DMS114 treated with DMSO at 0.1 percent for 48 hours (cell line): Measurements from ENCODE around the gene C3orf62.
"Not testable (repeated sequence)": the region's sequence is repeated elsewhere in the genome, so short reads cannot be mapped to it uniquely, and the experiment has no call there.

ENCODE experiments used
- DNase-seq: peaks from one replicate; lab custom pipeline; 2025; ENCODE audit not compliant: unreplicated experiment; lab: John Stamatoyannopoulos, UW

The C3orf62 gene

DNA sequence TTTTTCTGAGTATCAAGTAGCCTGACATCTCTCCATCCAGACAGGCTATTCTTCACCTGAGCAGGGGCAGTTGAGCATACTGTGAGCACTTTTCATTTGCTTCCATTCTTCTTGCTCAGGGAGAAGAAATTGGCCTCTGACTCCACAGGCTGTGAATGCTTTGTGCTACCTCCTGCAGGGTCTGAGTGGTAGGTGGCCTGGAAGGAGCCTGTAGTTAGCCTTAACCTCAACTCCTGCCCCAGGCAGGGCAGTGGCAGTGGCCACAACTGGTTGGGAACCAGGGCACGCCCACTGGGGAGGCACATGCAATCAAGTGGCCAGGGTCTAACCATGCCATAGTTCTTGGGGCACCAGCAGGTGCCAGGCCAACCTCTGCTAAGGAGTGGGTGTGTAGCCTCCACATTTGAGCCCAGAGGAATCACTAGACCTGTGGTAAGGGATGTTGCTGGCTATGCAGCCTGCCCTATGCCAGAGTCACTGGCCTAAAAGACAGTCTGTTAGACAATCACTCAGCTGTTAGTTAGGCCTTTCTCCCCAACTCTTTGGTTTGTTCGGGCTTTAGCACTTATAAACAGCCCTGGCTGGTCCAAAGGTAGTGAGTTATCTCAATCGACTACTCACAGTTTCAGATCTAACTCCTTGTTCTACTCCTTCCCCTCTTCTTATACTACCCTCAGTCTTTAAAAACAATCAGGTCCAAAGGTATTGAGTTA lies 7.4 kb downstream of the C3orf62 start:
- DNase-seq = no peak

DNA sequence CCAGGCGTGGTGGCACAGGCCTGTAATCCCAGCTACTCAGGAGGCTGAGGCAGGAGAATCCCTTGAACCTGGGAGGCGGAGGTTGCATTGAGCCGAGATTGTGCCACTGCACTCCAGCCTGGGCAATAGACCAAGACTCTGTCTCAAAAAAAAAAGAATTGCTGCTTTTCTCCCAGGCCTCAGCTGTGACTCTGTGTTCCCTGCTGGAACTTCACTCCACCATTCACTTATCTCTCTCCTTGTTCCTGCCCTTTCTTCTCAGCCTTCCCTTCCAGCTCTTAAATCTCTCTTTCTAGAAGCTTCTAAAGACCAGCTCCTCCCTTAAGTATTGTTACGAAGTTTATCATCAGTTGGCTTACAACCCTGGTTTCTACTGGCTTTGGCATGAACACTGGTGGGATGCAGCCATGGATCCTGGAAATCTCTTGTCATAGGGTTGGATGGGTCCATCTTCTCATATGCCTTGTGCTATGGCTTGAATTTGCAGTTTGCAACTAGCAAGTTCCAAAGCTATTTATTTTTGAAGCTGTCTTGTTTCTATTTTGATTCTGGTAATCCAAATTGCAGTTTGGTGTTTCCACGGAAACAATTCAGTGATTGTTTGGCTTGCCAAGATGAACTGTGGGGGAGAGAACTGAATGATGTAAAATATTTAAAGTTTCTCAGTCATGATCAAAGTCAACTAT lies 10.5 kb downstream of the C3orf62 start:
- DNase-seq = no peak

DNA sequence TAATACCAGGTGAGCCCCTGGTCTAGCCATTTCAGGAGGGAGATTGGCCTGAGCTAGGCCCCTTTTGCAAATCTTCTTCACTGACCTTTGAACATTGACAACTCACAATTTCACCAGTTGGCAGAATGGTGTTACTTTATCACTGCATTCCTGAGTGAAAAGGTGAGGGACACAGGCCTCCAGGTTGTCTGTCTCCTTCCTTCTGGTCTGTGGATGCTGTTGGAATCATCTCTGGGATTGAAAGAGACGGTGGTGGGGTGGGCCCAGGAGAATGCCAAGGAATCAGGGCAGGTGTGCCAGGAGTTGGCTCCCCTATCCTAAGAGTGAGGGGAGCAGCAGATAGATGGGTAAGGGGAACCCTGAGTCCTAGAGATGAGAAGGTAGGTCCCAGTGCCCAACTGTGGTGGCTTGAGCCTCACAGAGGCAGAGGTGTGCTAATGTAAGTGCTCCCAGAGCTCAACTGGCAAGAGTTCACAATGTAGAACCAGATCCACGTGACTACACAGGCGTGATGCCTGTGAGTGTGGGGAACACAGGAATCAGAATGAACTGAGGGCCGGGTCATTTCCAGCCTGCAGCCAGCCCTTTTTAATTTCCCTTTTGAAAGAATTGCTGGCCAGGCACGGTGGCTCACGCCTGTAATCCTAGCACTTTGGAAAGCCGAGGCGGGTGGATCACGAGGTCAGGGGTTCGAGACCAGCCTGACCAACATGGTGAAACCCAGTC lies 11.2 kb downstream of the C3orf62 start:
- DNase-seq = no peak

DNA sequence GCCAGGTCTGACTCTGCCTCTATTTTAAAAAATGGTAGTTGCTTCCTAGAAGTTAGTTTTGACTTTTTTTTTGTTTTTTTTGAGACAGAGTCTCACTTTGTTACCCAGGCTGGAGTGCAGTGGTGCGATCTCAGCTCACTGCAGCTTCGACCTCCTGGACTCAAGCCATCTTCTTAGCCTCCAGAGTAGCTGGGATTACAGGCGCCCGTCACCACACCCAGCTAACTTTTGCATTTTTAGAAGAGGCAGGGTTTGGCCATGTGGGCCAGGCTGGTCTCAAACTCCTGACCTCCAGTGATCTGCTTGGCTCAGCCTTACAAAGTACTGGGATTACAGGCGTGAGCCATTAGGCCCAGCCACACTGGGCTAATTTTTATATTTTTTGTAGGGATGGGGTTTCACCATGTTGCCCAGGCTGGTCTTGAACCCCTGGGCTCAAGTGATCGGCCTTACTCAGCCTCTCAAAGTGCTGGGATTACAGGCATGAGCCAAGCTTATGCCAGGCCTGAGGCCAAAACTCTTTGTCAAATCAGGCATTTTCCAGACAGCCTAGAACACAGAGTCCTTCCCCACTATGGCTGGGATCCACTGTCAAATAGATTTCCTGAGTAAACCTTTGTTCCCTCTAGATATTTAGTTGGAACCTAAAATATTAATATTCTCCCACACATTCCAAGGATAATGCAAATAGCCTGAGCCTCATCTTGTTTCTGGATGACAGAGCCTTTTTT lies 13.7 kb downstream of the C3orf62 start:
- DNase-seq = no peak

DNA sequence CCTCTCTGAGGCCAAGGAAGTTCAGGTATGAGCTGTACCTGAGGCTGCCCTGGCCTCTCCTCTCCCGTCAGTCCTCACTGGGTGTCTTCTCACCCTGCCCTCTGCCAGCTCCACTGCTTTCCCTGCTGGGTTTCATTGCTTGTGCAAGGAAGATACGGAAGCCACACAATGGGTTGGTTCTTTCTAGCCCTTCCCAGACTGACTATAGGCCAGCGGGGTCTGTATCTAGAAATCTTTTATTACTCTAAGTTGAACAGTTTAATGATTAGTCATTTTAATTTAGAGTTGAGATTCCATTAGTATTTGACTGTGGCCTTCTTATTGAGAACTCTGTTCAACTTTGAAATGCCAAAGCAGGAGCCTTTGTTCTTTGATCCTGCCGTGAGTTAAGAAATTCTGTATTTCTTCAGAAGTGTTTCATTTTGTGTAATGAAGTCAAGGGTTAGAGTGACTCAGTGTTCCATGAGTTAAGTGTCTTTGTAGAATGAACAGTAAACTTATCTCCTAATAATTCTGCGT lies 16.2 kb downstream of the C3orf62 start:
- no peak for DNase-seq

DNA sequence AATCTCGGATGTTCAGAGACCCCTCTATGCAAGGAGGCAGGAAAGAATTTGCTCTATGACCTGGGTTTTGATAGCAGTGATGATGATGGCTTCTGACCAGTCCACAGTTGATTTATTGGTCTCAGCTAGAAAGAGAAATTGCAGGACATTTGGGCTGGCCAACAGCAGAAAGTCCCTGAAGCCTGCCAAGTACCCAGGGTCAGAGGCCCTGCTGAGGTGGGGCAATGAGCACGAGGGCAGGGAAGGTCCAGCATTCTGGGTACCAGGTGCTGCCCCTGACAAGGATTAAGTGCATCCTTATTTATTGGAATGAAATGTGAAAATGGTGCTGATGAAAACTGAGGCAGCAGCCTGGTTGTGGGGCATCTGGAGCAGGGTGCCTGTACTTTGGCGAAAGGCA lies 19.8 kb downstream of the C3orf62 start:
- no peak for DNase-seq

DNA sequence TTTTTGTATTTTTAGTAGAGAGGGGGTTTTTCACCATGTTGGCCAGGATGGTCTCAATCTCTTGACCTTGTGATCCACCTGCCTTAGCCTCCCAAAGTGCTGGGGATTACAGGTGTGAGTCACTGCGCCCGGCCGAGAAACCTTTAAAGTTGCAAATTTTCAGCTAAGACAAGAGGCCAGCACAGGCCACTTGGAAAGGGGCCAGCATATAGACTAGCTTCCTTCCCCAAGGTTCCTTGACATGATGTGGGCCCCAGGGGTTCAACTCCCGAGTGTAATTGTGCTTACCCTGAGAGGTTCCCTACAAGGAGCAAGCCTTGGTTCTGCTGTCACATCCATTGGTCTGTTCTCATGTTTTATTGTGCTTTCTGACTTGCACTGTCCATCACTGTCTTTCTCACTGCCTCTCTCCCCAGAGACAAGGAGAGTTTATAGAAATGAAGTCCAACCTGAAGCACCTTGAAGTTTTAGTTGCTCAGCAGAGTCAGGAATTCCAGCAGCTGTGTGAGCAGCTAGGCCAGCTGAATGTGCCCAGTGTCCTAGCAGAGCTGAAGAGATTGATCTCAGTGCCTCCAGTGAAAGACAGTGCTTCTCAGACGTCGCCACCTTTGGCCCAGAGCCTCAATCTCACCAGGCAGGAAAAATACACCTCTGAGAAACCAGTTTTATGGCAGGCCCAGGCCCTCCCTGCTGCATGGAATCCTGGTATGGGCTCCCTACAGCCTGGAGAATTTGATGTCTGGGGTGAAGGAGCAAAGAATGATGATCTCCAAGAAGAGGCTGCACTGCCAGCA lies 21.1 kb downstream of the C3orf62 start:
- no peak for DNase-seq

DNA sequence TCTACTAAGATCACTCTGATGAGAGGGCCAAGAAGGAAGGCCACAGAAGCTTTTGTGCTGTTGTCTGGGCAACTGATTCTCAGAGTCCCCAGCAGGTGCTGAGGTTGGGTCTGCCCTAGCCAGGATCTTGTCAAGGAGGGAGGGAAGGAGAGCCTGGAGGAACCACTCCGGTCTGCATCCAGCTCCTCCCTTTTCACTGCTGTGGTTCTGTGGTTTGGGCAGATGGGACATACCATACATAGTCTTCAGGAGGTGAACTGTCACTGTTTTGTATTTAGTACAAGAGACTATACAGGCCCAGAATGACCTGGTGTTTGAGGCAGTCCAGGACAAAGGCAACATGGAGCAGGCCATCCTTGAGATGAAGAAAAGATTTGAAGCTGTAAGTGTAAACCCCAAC lies 21.9 kb downstream of the C3orf62 start:
- no peak for DNase-seq

DNA sequence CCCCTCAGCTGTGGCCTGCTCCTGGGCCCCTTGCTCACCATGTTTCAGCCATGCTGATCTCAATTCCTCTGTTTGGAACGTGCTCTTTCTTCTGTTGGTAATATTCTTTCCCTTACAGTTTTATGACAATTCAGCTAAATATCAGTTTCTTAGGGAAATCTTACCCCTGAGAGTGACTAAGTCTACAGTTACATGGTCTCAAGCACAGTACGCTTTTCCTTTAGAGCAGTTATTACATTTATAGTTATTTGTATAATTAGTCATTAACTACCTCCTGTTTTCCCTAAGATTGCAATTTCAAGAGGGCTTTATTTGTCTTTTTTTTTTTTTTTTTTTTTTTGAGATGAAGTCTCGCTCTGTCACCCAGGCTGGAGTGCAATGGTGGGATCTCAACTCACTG lies 23.5 kb downstream of the C3orf62 start:
- DNase-seq = no peak

DNA sequence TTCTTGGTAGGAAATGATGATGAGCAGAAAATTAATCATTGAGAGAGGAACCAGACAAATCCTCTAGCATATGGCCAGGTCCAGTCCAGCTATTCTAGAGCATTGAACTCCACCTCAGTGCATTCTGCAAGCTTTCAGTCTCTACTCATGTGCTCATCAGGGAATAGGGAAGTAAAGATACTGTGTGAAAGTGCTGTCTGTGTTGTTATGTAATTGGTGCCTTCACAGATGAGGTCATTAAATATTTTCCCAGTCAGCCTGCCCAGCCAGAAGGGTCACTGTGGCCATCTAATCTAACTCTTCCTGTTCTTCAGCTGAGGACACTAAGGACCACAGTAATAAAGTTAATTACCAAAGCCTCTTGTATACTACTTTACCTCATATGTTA lies 28.2 kb downstream of the C3orf62 start:
- no peak for DNase-seq

DNA sequence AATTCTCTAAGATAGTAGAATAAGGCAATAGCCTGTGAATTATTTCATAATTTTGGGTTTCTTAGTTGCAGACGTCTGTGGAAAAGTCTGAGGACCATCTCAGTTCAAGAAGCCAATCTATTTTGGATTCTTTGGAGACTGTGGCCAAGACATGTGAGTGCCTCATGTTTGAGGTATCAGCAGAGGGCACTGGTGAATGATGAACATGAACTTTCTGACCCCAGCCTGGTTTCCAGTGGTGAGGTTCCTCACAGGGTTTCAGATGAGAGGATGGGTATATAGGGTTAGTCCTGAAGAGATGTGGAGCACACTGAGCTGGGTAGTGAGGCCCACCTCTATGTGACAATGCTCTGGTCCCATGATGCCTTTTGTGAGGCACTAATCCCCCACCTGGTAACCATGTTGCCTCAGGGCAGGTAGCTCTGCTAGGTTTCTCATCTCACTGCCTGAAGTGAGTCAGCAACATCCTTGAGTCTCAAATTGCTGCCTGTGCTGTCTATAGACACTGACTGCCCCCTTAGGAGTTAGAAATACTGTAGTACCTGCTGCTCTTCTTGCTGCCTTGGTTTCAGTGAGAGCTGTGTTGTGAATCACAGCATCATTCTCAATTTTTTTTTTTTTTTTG lies 32.3 kb downstream of the C3orf62 start:
- no peak for DNase-seq

DNA sequence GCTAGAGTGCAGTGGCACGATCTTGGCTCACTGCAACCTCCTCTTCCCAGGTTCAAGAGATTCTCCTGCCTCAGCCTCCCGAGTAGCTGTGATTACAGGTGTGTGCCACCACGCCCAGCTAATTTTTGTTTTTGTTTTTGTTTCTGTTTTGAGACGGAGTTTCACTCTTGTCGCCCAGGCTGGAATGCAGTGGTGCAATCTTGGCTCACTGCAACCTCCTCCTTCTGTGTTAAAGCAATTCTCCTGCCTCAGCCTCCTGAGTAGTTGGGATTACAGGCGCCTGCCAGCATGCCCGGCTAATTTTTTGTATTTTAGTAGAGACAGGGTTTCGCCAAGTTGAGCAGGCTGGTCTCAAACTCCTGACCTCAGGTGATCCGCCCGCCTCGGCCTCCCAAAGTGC lies 36.9 kb downstream of the C3orf62 start:
- not testable (repeated sequence) for DNase-seq

DNA sequence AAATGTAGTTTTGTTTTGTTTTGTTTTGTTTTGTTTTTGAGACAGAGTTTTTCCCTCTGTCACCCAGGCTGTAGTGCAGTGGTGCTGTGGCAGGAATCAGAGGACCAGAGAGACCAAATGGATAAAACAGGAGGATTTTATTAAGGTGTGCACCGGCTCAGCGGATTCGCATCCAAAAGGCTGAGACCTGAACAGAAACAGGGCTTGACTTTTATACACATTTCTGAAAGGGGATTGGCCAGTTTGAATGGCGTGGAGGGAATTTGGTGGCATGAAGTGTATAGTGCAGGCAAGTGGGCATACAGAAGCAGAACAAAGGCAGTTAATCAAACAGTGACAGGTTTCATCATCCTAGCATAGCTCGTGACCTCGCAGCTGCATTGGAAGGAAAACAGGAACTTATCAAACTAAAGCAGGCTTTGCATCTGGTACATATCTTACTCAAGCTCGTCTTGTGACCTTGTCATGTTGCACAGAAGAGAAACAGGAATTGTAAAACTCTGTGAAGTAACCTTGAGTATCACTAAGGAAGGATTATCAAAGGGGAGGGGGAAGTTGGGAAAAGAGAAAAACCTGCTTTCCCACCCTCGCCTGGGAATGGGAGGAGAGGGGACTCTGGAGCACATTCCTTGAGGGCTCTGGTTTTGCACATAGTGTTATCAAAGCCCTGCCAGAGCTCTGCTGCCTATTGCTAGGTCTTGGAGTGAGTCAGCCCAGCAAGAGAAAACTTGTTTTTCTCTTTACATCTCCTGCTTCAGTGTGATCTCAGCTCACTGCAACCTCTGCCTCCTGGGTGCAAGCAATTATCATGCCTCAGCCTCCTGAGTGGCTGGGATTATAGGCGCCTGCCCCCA lies 38.5 kb downstream of the C3orf62 start:
- DNase-seq = no peak

DNA sequence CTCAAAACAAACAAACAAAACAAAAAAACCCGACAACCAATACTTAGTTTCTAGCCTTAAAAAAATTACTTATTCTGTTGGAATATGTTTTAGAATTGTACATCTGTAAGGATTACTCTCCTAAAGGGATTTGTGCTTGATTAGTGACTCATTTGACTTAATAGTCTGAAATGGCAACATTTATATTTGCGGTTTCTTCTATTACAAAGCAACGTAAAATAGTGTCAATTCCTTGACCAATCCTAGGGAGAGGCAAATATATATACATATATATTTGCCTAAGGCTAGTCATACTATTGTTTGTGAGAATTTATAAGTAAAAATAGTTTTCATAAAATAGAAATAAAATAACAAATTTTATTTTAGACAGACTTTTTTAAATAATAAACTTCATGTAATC lies 39.7 kb downstream of the C3orf62 start:
- DNase-seq = no peak

DNA sequence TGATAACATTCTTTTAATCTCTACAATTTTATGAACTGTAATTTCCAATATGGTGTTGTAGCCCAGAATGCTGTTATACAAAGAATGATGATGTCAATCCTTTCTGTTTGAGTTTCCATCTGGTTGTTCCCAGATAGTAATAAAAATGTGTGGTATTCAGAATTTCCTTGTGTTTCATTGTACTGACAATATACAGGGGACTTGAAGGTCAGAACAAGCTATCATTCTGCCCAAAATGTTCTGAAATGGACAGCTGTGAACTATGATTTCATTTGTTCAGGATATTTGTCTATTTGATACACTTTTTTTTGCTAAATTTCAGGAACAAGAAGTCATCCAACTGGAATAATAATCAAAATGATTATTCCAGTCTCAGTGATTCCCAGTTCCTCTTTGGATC lies 40.8 kb downstream of the C3orf62 start:
- DNase-seq = no peak

DNA sequence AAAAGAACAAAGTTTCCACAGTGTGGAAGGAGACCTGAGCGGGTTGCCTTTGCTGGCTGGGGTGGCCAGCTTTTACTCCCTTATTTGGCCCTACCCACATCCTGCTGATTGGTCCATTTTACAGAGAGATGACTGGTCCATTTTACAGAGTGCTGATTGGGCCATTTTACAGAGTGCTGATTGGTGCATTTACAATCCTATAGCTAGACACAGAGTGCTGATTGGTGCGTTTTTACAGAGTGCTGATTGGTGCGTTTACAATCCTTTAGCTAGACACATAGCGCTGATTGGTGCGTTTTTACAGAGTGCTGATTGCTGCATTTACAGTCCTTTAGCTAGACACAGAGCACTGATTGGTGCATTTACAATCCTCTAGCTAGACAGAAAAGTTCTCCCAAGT lies 48.2 kb downstream of the C3orf62 start:
- not testable (repeated sequence) for DNase-seq

DNA sequence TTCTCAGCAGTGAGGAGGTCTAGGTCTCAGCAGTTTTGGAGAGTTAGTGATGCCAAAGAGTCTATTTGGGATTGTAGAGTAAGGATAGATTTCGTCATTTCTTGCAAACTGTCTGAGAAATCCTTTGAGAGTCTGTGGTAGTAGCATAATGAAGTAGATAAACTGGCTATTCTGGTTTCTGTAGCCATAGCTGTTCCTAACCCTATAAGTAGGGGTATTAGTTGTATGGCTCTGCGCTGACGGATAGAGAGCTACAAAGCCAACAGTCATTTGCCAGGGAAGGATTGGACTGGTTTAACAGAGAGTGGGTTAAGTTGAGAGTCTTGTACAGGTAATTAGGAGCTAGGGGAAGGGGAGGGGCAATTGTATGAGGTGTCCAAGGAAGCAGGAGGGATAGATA lies 55.0 kb downstream of the C3orf62 start:
- DNase-seq = no peak

DNA sequence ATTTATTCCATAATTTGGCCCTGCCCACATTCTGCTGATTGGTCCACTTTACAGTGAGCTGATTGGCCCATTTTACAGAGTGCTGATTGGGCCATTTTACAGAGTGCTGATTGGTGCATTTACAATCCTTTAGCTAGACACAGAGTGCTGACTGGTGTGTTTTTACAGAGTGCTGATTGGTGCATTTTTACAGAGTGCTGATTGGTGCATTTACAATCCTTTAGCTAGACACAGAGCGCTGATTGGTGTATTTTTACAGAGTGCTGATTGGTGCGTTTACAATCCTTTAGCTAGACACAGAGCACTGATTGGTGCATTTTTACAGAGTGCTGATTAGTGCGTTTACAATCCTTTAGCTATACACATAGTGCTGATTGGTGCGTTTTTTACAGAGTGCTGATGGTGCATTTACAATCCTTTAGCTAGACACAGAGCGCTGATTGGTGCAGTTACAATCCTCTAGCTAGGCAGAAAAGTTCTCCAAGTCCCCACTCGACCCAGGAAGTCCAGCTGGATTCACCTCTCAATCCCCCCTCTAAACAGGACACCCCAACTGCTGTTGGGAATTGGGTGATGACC lies 56.0 kb downstream of the C3orf62 start:
- not testable (repeated sequence) for DNase-seq

DNA sequence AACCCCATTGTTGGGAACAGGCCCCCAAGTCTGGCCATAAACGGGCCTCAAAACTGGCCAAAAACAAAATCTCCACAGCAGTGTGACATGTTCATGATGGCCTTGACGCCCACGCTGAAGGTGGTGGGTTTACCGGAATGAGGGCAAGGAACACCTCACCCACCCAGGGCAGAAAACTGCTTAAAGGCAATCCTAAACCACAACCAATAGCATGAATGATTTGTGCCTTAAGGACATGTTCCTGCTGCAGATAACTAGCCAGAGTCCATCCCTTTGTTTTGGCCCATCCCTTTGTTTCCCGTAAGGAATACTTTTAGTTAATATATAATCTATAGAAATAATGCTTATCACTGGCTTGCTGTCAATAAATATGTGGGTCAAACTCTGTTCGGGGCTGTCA lies 57.9 kb downstream of the C3orf62 start:
- DNase-seq = no peak
